ENCODE data around the gene EMILIN3.
A peak's percentile ranks its signal among the peaks of the same experiment; 100 is the strongest.
"Not testable (repeated sequence)": the region's sequence is repeated elsewhere in the genome, so short reads cannot be mapped to it uniquely, and the experiment has no call there.

Gene EMILIN3

GRCh38 chr20:41330343-41330720, 36.3 kb downstream of the EMILIN3 start:
- no peak for FAIRE-seq
- no peak for DNase-seq (ENCODE audit: insufficient read length, low spot score)

DNA sequence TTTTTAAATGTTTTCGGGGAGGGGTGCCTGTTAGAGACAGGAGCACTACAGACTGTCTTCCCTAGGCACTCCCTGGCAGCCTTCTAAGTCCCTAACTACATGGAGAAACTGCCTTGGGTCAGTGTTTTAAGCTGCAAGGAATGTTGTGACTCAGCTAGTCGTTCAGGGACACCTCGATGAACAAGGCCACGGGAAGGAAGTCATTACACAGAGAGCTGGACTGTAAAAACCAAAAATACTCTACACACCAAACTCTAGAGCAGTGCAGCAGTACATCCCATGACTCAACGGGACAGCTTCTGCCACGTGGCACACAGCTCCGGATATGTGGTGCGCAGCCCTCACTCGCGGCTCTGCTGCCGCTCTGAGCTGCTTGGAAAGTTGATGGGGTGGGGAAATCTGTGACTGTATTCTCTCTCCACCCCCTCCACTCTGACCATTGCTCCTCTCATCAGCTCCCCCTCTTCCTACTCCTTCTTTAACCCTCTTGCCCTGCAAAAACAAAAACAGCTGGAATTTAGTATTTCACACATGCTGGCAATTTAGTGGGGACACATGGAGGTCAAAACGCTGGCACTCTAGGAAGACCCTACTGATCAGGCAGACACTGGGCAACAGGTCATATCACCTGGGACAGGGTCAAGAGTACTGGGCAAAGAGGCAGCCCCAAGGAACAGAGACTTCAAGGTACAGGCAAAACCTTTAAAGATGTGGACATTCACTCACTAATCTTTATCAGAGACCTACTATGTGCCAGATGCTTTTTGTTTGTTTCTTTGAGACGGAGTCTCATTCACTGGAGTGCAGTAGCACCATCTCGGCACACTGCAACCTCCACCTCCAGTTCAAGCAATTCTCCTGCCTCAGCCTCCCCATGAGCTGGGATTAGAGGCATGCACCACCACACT, 36.9 kb downstream of the EMILIN3 start:
- FAIRE-seq, result peak; percentile 98

GRCh38 chr20:41327178-41327577, 39.4 kb downstream of the EMILIN3 start:
- no peak for FAIRE-seq
- no peak for DNase-seq (ENCODE audit: insufficient read length, low spot score)

More for the DNA sequence above, 36.9 kb downstream of the EMILIN3 start:
- peak; percentile 95 for DNase-seq (ENCODE audit: insufficient read length, low spot score)

- no peak for FAIRE-seq
- DNase-seq (ENCODE audit: insufficient read length, low spot score), result no peak
These were observed 45.6 kb downstream of the EMILIN3 start for GRCh38 chr20:41320976-41321375.

DNA sequence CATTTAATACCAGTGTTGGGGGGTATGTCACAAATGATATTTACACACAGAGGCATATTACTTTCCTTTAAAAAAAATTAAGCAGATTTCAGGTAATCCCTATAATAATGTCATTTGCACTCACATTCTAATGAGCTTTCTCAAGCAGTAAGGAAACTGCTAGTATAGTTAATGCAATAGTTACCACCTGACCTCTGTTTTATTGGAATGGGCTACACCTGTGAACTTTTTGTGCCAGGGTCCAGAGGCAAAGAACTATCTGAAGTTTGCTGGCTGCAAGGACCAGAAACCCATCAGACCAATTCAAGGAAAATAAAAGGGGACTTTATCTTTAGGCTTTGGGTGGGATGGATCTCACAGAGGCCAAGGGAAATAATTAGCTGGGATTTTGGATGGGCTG, 46.2 kb downstream of the EMILIN3 start:
- FAIRE-seq (no peak), DNase-seq (ENCODE audit: insufficient read length, low spot score) (no peak)

- no peak for FAIRE-seq
- DNase-seq (ENCODE audit: insufficient read length, low spot score), result no peak
These were observed 48.4 kb downstream of the EMILIN3 start for GRCh38 chr20:41318271-41318649.

DNA sequence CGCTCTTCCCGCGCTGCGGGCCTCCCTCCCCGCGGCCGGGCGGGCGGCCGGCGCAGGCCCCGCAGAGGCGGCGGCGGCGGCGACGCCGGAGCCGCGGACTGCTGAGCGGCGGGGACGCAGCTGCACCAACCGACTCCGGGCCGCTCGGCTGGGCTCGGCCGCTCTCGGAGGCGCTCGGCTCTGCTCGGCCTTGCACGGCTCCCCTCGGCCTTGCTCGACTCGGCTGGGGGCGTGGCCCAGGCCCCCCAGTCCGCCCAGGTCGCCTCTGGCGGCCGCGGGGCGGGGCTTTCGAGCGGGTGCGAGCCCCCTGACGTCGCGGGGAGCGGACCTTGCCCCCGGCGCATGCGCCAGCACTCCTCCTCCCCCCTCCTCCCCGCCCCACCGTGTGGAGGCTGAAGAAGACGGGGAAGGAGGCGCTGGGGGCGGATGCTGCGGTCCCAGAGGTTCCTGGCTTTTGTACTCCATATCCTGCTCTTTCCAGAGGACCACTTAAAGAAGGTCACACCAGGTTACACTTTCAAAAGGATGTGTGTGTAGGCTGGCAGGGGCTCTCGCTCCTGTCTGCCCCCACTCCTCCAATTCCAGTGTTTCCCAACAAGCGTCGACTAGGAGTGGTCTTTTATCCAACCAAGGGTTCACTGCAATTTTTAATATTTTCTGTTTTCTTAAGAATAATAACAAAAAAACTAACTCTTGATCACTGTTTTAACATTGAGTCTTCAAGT, 48.9 kb downstream of the EMILIN3 start, which contains the start of gene ZHX3:
TSS of gene ZHX3 (minus strand) at position 186 of the 725 bp plus-strand sequence. CDS start 112,815 bp downstream, outside the sequence.
- peak; percentile 100 for DNase-seq (ENCODE audit: insufficient read length, low spot score)
- FAIRE-seq, result peak; percentile 96

GRCh38 chr20:41316602-41317545, 49.7 kb downstream of the EMILIN3 start:
- peak; percentile 91 for DNase-seq (ENCODE audit: insufficient read length, low spot score)
- peak; percentile 89 for FAIRE-seq

DNA sequence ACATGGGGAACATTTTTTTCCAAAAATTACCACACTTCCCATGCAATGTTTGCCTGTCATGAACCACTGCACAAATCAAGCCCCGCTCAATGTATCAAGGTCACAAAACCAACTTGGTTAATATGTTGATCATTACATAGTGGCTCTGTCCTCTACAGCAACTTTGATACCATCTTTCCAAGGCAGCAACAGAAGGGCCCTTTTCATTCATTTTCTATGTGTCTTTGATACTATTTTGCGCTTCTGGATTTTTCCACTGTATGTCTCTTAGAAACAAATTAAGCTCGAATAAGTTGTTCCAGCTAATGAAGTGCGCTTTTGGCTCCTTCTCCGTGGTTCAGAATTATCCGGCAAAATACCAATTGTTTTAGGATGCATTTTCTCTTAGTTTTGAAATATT, 50.6 kb downstream of the EMILIN3 start:
- peak; percentile 28 for FAIRE-seq

GRCh38 chr20:41314386-41314785, 52.2 kb downstream of the EMILIN3 start:
- FAIRE-seq (no peak), DNase-seq (ENCODE audit: insufficient read length, low spot score) (no peak)

More for the DNA sequence above, 50.6 kb downstream of the EMILIN3 start:
- no peak for DNase-seq (ENCODE audit: insufficient read length, low spot score)

- not testable (repeated sequence) for FAIRE-seq; DNase-seq (ENCODE audit: insufficient read length, low spot score)
These were observed 54.6 kb downstream of the EMILIN3 start for GRCh38 chr20:41312009-41312408.
